ENCODE results near the gene DCHS1. TPM values are rescaled to one million over a fixed set of nuclear protein-coding genes. Genes with fewer than 3 reads are reported as not detected.

The DCHS1 gene
- total RNA-seq, 4 donors from 2014 or later, result 22.2 to 59.8 (median 37.8) TPM

DNA sequence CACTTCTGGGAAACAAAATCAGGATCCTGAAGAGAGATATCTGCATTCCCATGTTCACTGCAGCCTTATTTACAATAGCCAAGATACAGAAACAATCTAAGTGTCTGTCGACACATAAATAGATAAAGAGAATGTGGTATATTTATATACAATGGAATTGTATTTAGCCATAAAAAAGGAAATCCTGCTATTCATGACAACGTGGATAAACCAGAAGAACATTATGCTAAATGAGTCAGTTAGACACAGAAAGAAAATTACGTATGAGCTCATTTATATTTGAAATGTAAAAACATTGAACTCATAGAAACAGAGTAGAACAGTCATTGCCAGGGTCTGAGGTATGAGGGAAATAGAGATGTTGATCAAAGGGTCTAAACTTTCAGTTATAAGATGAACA is 21.4 kb upstream of the DCHS1 start:
- Histone ChIP-seq H3K36me3 (peaks cover 0 to 22% of the 10 kb centered on the region in 2 donors), H3K4me3 (no peak overlapping the region), H3K4me1 (peaks cover 3 to 17% (median 5%) of the 10 kb centered on the region in 3 donors), H3K9me3 (no peaks in the 10 kb centered on the region), H3K27me3 (no peaks in the 10 kb centered on the region), H3K27ac (no peak overlapping the region)
- 67 to 69% methylated on average over 3 of the region's 3 CpGs for WGBS, 2 donors (ENCODE audit: low coverage in 1 of 2)
- no peak for ATAC-seq
- no peak for TF ChIP-seq POLR2AphosphoS5 (IDR thresholded peaks at IDR 0.05)
- TF ChIP-seq, protein P1, sequence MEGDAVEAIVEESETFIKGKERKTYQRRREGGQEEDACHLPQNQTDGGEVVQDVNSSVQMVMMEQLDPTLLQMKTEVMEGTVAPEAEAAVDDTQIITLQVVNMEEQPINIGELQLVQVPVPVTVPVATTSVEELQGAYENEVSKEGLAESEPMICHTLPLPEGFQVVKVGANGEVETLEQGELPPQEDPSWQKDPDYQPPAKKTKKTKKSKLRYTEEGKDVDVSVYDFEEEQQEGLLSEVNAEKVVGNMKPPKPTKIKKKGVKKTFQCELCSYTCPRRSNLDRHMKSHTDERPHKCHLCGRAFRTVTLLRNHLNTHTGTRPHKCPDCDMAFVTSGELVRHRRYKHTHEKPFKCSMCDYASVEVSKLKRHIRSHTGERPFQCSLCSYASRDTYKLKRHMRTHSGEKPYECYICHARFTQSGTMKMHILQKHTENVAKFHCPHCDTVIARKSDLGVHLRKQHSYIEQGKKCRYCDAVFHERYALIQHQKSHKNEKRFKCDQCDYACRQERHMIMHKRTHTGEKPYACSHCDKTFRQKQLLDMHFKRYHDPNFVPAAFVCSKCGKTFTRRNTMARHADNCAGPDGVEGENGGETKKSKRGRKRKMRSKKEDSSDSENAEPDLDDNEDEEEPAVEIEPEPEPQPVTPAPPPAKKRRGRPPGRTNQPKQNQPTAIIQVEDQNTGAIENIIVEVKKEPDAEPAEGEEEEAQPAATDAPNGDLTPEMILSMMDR (IDR thresholded peaks at IDR 0.05), result no peak
- no peak for TF ChIP-seq POLR2A (IDR thresholded peaks at IDR 0.05)
- TF ChIP-seq EP300 (IDR thresholded peaks at IDR 0.05), result no peak

DNA sequence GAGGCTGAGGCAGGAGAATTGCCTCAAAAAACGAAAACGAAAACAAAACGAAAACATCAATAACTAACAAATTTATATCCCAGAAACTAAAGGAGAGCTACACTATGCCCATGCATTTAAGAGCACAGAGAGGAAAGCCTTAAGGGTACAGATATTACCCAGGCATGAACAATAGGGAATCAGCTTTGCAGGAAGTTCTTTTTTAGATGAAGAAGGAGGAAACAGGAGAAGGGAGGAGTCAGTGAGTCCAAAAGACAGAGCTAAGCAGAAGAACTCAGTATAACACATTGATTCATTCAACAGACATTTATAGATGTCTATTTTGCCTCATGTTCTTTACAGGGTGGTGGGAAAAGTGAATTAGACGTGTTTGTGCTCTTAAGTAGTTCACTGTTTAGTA is 19.3 kb upstream of the DCHS1 start:
- H3K4me3 ChIP-seq, result no peak overlapping the region
- H3K4me1 ChIP-seq, result no peaks in the 10 kb centered on the region
- H3K27me3 ChIP-seq, result no peaks in the 10 kb centered on the region
- no peaks in the 10 kb centered on the region for H3K9me3 ChIP-seq
- 47 to 78% methylated on average over 2 to 4 of the region's 4 CpGs for WGBS, 2 donors (ENCODE audit: low coverage in 1 of 2)
- peak overlapping the region in 2 of 4 donors; percentile 3 to 16 for H3K27ac ChIP-seq
- TF ChIP-seq POLR2AphosphoS5 (IDR thresholded peaks at IDR 0.05) (no peak), POLR2A (IDR thresholded peaks at IDR 0.05) (no peak), EP300 (IDR thresholded peaks at IDR 0.05) (no peak)
- TF ChIP-seq, protein P1 (IDR thresholded peaks at IDR 0.05), result no peak
- H3K36me3 ChIP-seq, result peaks cover 0 to under 1% of the 10 kb centered on the region in 2 donors
- no peak for ATAC-seq

DNA sequence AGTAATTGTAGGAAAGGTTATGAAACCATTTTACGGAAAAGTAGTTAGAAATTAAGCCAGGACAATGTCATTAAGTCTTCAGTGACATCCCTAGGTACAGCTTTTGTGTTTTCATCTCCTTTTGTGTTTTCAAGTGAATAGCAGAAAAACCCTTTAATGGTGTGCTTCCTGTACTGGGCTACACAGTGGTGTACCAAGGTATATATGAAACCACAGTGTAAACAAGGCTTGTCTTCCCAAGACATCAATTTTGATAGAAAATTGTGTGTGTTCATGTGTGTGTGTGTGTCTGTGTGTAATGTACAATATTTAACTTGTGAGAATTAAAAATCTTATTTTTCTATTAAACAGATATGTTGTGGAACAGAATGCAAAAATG is 18.6 kb upstream of the DCHS1 start:
- Histone ChIP-seq H3K4me1 (no peaks in the 10 kb centered on the region), H3K27me3 (no peaks in the 10 kb centered on the region), H3K4me3 (no peak overlapping the region), H3K9me3 (no peaks in the 10 kb centered on the region), H3K27ac (peak overlapping the region in 1 of 4 donors; percentile 3), H3K36me3 (no peaks in the 10 kb centered on the region)
- TF ChIP-seq POLR2A (IDR thresholded peaks at IDR 0.05), result no peak
- no peak for TF ChIP-seq POLR2AphosphoS5 (IDR thresholded peaks at IDR 0.05)
- TF ChIP-seq EP300 (IDR thresholded peaks at IDR 0.05), result no peak
- TF ChIP-seq, protein P1 (IDR thresholded peaks at IDR 0.05), result no peak
- 95 to 100% methylated on average over 1 of the region's 1 CpG for WGBS, 2 donors (ENCODE audit: low coverage in 1 of 2)
- ATAC-seq, result no peak

DNA sequence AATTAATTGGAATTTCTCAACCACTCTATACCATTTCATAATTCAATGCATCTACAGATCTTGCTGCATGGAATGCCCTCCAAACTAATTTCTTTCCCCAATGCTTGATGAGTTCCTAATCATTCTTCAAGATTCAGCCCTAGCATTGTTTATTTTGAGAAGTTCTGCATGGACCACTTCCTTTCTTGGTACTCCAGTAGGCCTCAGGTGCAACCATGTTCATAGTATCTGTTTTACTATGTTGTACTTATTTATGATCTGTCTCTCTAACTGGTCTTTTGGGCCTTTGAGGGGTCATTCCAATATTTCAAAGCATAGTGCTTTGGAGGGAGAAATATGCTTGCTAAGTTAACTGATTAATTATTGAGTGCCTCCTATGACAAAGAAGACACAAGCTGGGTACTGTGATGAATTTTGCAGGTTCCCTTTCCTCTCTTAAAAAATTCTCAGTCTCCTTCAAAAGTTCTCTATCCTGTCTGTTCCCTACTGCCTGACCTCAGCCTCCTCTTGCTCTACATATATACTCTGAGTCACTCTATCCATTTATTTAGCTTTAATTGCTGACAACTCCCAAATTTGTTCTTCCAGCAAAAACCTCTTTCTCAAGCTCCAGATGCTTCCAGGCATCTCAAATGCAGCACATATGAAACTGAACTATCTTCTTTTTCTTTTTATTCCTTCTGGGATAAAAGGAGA is 18.1 kb upstream of the DCHS1 start:
- no peak for ATAC-seq
- Histone ChIP-seq H3K36me3 (no peaks in the 10 kb centered on the region), H3K9me3 (no peaks in the 10 kb centered on the region), H3K4me1 (no peaks in the 10 kb centered on the region), H3K27me3 (no peaks in the 10 kb centered on the region), H3K27ac (no peak overlapping the region), H3K4me3 (no peak overlapping the region)
- no peak for TF ChIP-seq POLR2AphosphoS5 (IDR thresholded peaks at IDR 0.05)
- TF ChIP-seq, protein P1 (IDR thresholded peaks at IDR 0.05), result no peak
- TF ChIP-seq EP300 (IDR thresholded peaks at IDR 0.05), result no peak
- TF ChIP-seq POLR2A (IDR thresholded peaks at IDR 0.05), result no peak

DNA sequence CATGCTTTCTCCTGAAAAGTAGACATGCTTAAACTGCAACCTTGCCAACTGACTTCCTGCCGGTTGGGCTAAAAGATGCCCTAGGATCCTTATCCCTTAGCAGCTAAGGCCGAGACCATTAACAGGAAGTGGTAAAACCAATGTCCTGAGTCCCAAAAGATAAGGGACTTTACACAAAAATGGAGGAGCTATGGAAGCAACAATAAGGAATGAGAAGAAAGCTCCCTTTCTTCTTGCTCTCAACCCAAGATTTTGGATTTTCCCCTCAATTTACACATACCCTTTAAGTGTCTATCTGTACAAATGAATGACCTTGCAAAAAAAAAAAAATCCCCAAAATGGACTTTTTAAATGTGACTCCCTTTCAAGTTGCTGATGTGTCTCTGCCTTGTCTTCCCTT is 16.4 kb upstream of the DCHS1 start:
- H3K9me3 ChIP-seq, result no peaks in the 10 kb centered on the region
- no peaks in the 10 kb centered on the region for H3K36me3 ChIP-seq
- no peak for TF ChIP-seq POLR2AphosphoS5 (IDR thresholded peaks at IDR 0.05)
- TF ChIP-seq, protein P1 (IDR thresholded peaks at IDR 0.05), result no peak
- no peak for TF ChIP-seq EP300 (IDR thresholded peaks at IDR 0.05)
- TF ChIP-seq POLR2A (IDR thresholded peaks at IDR 0.05), result no peak
- no peak for ATAC-seq
- H3K27ac ChIP-seq, result no peak overlapping the region
- H3K4me3 ChIP-seq, result no peak overlapping the region
- WGBS, 2 donors (ENCODE audit: low coverage in 1 of 2), result 100% methylated on average over 2 of the region's 2 CpGs; no CpG with 5 or more reads in 1 of the 2 donors
- no peaks in the 10 kb centered on the region for H3K27me3 ChIP-seq
- H3K4me1 ChIP-seq, result peaks cover 0 to 7% (median 0%) of the 10 kb centered on the region in 3 donors
